Measurements from ENCODE around the gene PPP1R11. TPM values are rescaled to one million over a fixed set of nuclear protein-coding genes. Genes with fewer than 3 reads are reported as not detected.

PPP1R11 gene
- total RNA-seq, 1 experiment from 2014 or later, result 23.8 TPM

- Histone ChIP-seq H3K14ac (ENCODE audit: insufficient read depth, low read length) (no peak overlapping the region), H3K23me2 (ENCODE audit: insufficient read length, low read depth, low read length, poor library complexity, severe bottlenecking) (no peaks in the 10 kb centered on the region), H3K18ac (ENCODE audit: insufficient read length, low read depth, low read length) (no peak overlapping the region), H3K27me3 (ENCODE audit: insufficient read depth, low read length) (no peaks in the 10 kb centered on the region), H4K20me1 (ENCODE audit: control insufficient read depth, insufficient read depth, insufficient read length) (no peaks in the 10 kb centered on the region), H2AFZ (ENCODE audit: low read length) (no peak overlapping the region), H3K9ac (ENCODE audit: extremely low read depth, insufficient read length, low read length) (no peak overlapping the region), H2BK120ac (ENCODE audit: low read depth, low read length, poor library complexity, severe bottlenecking) (no peak overlapping the region), H2BK20ac (ENCODE audit: low read depth, low read length, poor library complexity, severe bottlenecking) (no peak overlapping the region), H4K5ac (ENCODE audit: insufficient read length, low read depth, low read length) (no peak overlapping the region), H3K4ac (ENCODE audit: low read depth, low read length) (no peak overlapping the region), H4K8ac (replicated peaks; ENCODE audit: insufficient read length, low read depth, low read length) (no peak overlapping the region), H3K27ac (ENCODE audit: insufficient read length, low read depth, low read length) (no peak overlapping the region), H4K91ac (ENCODE audit: insufficient read length, low read depth, low read length) (no peak overlapping the region), H2AK5ac (ENCODE audit: insufficient read length, low read length) (no peak overlapping the region), H3K4me1 (ENCODE audit: insufficient read depth, low read length) (no peaks in the 10 kb centered on the region), H2BK15ac (ENCODE audit: low read depth, low read length) (no peak overlapping the region), H3K4me2 (ENCODE audit: insufficient read depth, insufficient read length, low read length) (no peak overlapping the region), H3K79me2 (ENCODE audit: insufficient read depth, low read length) (no peaks in the 10 kb centered on the region), H3K79me1 (ENCODE audit: insufficient read depth, low read depth, low read length, poor library complexity, severe bottlenecking) (no peaks in the 10 kb centered on the region), H2BK5ac (ENCODE audit: insufficient read length, low read length) (no peak overlapping the region), H3K56ac (ENCODE audit: insufficient read length, low read depth, low read length) (no peak overlapping the region), H3T11ph (ENCODE audit: low read length) (no peak overlapping the region), H3K9me3 (ENCODE audit: control insufficient read depth, low read depth, low read length) (no peaks in the 10 kb centered on the region), H3K23ac (ENCODE audit: insufficient read length, low read depth, low read length) (no peak overlapping the region), H2BK12ac (ENCODE audit: insufficient read length, low read depth, low read length) (no peak overlapping the region)
- no CpG with 5 or more reads among the region's 3 CpGs for WGBS (ENCODE audit: extremely low coverage, insufficient read length, low lambda C conversion rate)
- no peak overlapping the region for H3K4me3 Mint-ChIP-seq
- H3K9me3 Mint-ChIP-seq, result no peaks in the 10 kb centered on the region
- H3K27me3 Mint-ChIP-seq (ENCODE audit: low read depth), result no peaks in the 10 kb centered on the region
- no peak overlapping the region for H3K27ac Mint-ChIP-seq
- DNase-seq, result no peak
- no peaks in the 10 kb centered on the region for H3K4me1 Mint-ChIP-seq
- TF ChIP-seq, protein P1, sequence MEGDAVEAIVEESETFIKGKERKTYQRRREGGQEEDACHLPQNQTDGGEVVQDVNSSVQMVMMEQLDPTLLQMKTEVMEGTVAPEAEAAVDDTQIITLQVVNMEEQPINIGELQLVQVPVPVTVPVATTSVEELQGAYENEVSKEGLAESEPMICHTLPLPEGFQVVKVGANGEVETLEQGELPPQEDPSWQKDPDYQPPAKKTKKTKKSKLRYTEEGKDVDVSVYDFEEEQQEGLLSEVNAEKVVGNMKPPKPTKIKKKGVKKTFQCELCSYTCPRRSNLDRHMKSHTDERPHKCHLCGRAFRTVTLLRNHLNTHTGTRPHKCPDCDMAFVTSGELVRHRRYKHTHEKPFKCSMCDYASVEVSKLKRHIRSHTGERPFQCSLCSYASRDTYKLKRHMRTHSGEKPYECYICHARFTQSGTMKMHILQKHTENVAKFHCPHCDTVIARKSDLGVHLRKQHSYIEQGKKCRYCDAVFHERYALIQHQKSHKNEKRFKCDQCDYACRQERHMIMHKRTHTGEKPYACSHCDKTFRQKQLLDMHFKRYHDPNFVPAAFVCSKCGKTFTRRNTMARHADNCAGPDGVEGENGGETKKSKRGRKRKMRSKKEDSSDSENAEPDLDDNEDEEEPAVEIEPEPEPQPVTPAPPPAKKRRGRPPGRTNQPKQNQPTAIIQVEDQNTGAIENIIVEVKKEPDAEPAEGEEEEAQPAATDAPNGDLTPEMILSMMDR (conservative IDR thresholded peaks at IDR 0.05), result no peak
- H3K36me3 Mint-ChIP-seq (ENCODE audit: insufficient read depth in 1 of 3, low read depth in 3 of 3), result no peaks in the 10 kb centered on the region; a peak in 1 of 7 replicates
These were observed 13.3 kb upstream of the PPP1R11 start for GRCh38 chr6:30053682-30054081.
